Colonic mucosa (tissue), 4 donors: ENCODE data around the gene SORD. TPM values are rescaled to one million over a fixed set of nuclear protein-coding genes. Genes with fewer than 3 reads are reported as not detected.
A peak's percentile ranks its signal among the peaks of the same experiment; 100 is the strongest.
"Not testable (repeated sequence)": the region's sequence is repeated elsewhere in the genome, so short reads cannot be mapped to it uniquely, and the experiment has no call there.

Experiments
- DNase-seq: peaks from one replicate; pipeline ENCODE4 v3.0.0-alpha.2; 2020
- H3K27ac ChIP-seq: fragments of 200-600 bp; one replicate; pipeline ENCODE4 v1.8.0; 2021
- H3K27me3 ChIP-seq: fragments of 200-600 bp; one replicate; pipeline ENCODE4 v1.8.0; 2021
- H3K36me3 ChIP-seq: fragments of 200-600 bp; one replicate; pipeline ENCODE4 v1.8.0; 2021
- H3K4me1 ChIP-seq: fragments of 200-600 bp; one replicate; pipeline ENCODE4 v1.8.0; 2021; ENCODE audit warnings: mild to moderate bottlenecking
- H3K4me3 ChIP-seq: fragments of 200-600 bp; one replicate; pipeline ENCODE4 v1.8.0; 2021
- H3K9ac ChIP-seq, 2 donors: one replicate each; pipeline ENCODE4 v1.7.0; 2013; ENCODE audit warnings: control low read depth in 2 of 2, low read depth in 2 of 2, low read length in 2 of 2
- H3K9me3 ChIP-seq: fragments of 200-600 bp; one replicate; pipeline ENCODE4 v1.8.0; 2021
- intact Hi-C: fragments of 100-400 bp; cut with DNase I; formaldehyde crosslinking; loops from one replicate; pipeline ENCODE4 v1.14.1; 2022
- total RNA-seq, 2 donors: library from RNA; stranded (reverse); fragmentation: NEBNext Ultra II Directional in 1 of 2; extraction: Animal tissue kit (Norgen Biotek cat#: 25700) in 1 of 2; gene quantifications; one replicate each; pipeline ENCODE4 v1.2.1, GENCODE V29; 2021
- TF ChIP-seq, protein P1 (sequence below): fragments of 200-600 bp; IDR thresholded peaks from one replicate; pipeline ENCODE4 v1.8.0; 2022; ENCODE audit warnings: antibody characterized with exemption, mild to moderate bottlenecking
- donor health status: healthy.
- donor health status: DM: no; HTN: no; CAD: no.
- donor health status: DM: no; HTN: no; CAD: no.

The SORD gene
- total RNA-seq, 2 donors from 2014 or later, result 15.1 to 44.2 TPM

DNA sequence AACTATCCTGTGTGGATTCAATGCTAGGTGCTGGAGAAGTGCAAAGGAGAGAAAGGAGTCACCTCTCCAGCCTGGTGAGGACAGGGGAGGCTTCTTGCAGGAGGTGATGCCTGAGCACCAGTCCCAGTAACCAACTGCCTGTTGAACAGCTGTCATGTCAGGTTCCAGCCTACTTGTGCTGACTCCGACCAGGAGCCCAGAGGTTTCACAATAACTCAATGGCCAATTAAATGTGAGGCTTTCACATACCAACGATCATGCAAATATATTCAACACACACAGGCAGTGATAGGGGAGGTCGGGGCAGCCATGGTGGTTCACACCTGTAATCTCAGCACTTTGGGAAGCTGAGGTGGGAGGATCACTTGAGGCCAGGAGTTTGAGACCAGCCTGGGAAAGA, 7.7 kb downstream of the SORD start:
- no peak overlapping the region for H3K4me3 ChIP-seq
- no peaks in the 10 kb centered on the region for H3K27me3 ChIP-seq
- H3K4me1 ChIP-seq, result no peaks in the 10 kb centered on the region
- no peaks in the 10 kb centered on the region for H3K36me3 ChIP-seq
- no peaks in the 10 kb centered on the region for H3K9me3 ChIP-seq
- intact Hi-C loops, result loop anchor here (10.0 kb wide), 1 partner anchor 56 kb away; no protein-coding TSS in a partner anchor
- TF ChIP-seq, protein P1, sequence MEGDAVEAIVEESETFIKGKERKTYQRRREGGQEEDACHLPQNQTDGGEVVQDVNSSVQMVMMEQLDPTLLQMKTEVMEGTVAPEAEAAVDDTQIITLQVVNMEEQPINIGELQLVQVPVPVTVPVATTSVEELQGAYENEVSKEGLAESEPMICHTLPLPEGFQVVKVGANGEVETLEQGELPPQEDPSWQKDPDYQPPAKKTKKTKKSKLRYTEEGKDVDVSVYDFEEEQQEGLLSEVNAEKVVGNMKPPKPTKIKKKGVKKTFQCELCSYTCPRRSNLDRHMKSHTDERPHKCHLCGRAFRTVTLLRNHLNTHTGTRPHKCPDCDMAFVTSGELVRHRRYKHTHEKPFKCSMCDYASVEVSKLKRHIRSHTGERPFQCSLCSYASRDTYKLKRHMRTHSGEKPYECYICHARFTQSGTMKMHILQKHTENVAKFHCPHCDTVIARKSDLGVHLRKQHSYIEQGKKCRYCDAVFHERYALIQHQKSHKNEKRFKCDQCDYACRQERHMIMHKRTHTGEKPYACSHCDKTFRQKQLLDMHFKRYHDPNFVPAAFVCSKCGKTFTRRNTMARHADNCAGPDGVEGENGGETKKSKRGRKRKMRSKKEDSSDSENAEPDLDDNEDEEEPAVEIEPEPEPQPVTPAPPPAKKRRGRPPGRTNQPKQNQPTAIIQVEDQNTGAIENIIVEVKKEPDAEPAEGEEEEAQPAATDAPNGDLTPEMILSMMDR, result no peak
- no peak overlapping the region for H3K27ac ChIP-seq
- H3K9ac ChIP-seq, result no peak overlapping the region
- DNase-seq, result no peak

GRCh38 chr15:45031522-45032028, 8.6 kb downstream of the SORD start:
- H3K36me3 ChIP-seq, H3K4me3 ChIP-seq, H3K4me1 ChIP-seq, H3K27ac ChIP-seq, H3K9ac ChIP-seq, DNase-seq, H3K9me3 ChIP-seq, H3K27me3 ChIP-seq: not testable (repeated sequence)
- intact Hi-C loops, result loop anchor here (10.0 kb wide), 1 partner anchor 57 kb away; no protein-coding TSS in a partner anchor

GRCh38 chr15:45032501-45032900, 9.5 kb downstream of the SORD start:
- not testable (repeated sequence) for H3K9ac ChIP-seq, H3K4me3 ChIP-seq, H3K9me3 ChIP-seq, H3K27me3 ChIP-seq, H3K27ac ChIP-seq, H3K36me3 ChIP-seq, DNase-seq, H3K4me1 ChIP-seq
- intact Hi-C loops, result loop anchor here (10.0 kb wide), 1 partner anchor 58 kb away; no protein-coding TSS in a partner anchor

- not testable (repeated sequence) for DNase-seq, H3K27ac ChIP-seq, H3K9me3 ChIP-seq, H3K27me3 ChIP-seq, H3K9ac ChIP-seq, H3K4me3 ChIP-seq, H3K4me1 ChIP-seq, H3K36me3 ChIP-seq
- intact Hi-C loops, result loop anchor here (10.0 kb wide), 1 partner anchor 59 kb away; no protein-coding TSS in a partner anchor
These were observed 11.1 kb downstream of the SORD start for GRCh38 chr15:45034087-45034486.

- H3K27me3 ChIP-seq, H3K4me3 ChIP-seq, H3K36me3 ChIP-seq, H3K9me3 ChIP-seq, DNase-seq, H3K27ac ChIP-seq, H3K4me1 ChIP-seq, H3K9ac ChIP-seq: not testable (repeated sequence)
- intact Hi-C loops, result loop anchor here (5.0 to 10.0 kb wide), 2 partner anchors 60 to 182 kb away; no protein-coding TSS in a partner anchor
These were observed 11.8 kb downstream of the SORD start for GRCh38 chr15:45034600-45035375.

GRCh38 chr15:45036812-45037781, 14.1 kb downstream of the SORD start:
- intact Hi-C loops, result loop anchor here (5.0 to 10.0 kb wide), 2 partner anchors 62 to 185 kb away; no protein-coding TSS in a partner anchor
- H3K36me3 ChIP-seq, H3K9me3 ChIP-seq, H3K4me3 ChIP-seq, H3K27me3 ChIP-seq, H3K4me1 ChIP-seq: not testable (repeated sequence)
- DNase-seq, result peak; percentile 89
- peak overlapping the region; percentile 18 for H3K27ac ChIP-seq
- TF ChIP-seq, protein P1, result peak; percentile 91
- peak overlapping the region in 1 of 2 donors; percentile 26 for H3K9ac ChIP-seq

DNA sequence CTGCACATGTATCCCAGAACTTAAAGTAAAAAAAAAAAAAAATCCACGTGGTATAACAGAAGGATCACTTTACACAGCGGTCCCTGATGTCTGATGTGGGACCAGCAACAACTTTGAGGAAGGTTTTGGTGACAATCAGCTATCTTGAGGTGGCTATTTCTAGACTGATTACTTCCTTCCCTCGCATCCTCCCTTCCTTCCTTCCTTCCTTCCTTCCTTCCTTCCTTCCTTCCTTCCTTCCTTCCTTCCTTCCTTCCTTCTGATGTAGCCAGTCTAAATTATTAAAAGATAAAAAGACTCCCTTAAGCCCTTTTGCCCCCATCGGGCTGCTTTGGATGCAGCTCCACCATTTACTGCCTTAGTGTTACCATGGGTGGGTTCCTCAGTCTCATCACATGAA, 14.9 kb downstream of the SORD start:
- H3K27ac ChIP-seq, result peak overlapping the region; percentile 18
- DNase-seq, result no peak
- no peaks in the 10 kb centered on the region for H3K4me1 ChIP-seq
- H3K36me3 ChIP-seq, result no peaks in the 10 kb centered on the region
- intact Hi-C loops, result loop anchor here (5.0 to 10.0 kb wide), 2 partner anchors 63 to 186 kb away; no protein-coding TSS in a partner anchor
- TF ChIP-seq, protein P1, result no peak
- H3K9ac ChIP-seq, result no peak overlapping the region
- H3K4me3 ChIP-seq, result no peak overlapping the region
- H3K27me3 ChIP-seq, result no peaks in the 10 kb centered on the region
- no peaks in the 10 kb centered on the region for H3K9me3 ChIP-seq

GRCh38 chr15:45040396-45040795, 17.4 kb downstream of the SORD start:
- H3K9me3 ChIP-seq, H3K36me3 ChIP-seq, DNase-seq, H3K4me1 ChIP-seq, H3K27me3 ChIP-seq, H3K4me3 ChIP-seq, H3K27ac ChIP-seq, intact Hi-C loops, H3K9ac ChIP-seq: not testable (repeated sequence)

DNA sequence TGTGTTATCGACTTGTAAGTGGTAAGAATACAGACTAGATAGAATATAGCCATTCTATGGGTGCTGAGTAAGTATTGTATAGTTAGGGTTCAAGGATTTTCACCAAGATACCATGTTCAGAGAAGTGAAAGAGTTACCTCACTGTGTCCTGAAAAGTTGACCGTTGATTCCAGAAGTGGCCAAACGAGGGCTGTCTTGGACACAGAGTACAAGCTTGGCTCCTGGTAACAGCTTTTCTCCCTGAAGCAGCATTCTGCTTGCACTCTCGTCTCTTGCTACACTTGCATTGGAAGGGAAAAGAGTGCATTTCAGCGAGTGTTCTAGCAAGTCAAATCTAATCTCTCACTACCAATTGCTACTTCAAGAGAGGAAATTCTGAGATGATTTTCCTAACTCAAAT, 18.5 kb downstream of the SORD start:
- H3K36me3 ChIP-seq, intact Hi-C loops, H3K4me1 ChIP-seq, H3K4me3 ChIP-seq, H3K9me3 ChIP-seq, H3K9ac ChIP-seq, DNase-seq, H3K27me3 ChIP-seq, H3K27ac ChIP-seq: not testable (repeated sequence)

- H3K27me3 ChIP-seq, H3K9ac ChIP-seq: not testable (repeated sequence)
These were observed 19.9 kb downstream of the SORD start for GRCh38 chr15:45042859-45043258.

More at GRCh38 chr15:45042859-45043258, 19.9 kb downstream of the SORD start:
- intact Hi-C loops, H3K36me3 ChIP-seq, H3K4me1 ChIP-seq, H3K27ac ChIP-seq, H3K9me3 ChIP-seq, H3K4me3 ChIP-seq, DNase-seq: not testable (repeated sequence)
